HCT116 (cell line): ENCODE results near the gene INTS6L. TPM values are rescaled to one million over a fixed set of nuclear protein-coding genes. Genes with fewer than 3 reads are reported as not detected.

Experiments
- ATAC-seq: fragments of 200-7000 bp; cut with Tn5 transposase; 2 replicates; pipeline ENCODE4 v1.9.1; 2020; ENCODE audit warnings: mild to moderate bottlenecking, moderate library complexity
- BruUV-seq: library from RNA; stranded (reverse); fragments of 400-500 nt; replicated peaks from 2 replicates; lab custom pipeline; 2021; lab: Mats Ljungman, UMichigan
- CTCF ChIA-PET: fragments of 300-600 bp; sonication (Branson Sonifier 250); formaldehyde crosslinking; loops from one replicate; lab custom pipeline; 2021; ENCODE audit warnings: antibody characterized with exemption; lab: Charles Lee
- POLR2A ChIA-PET: fragments of 300-600, 350-600 bp; sonication (Branson Sonifier 250); formaldehyde crosslinking; loops from one replicate; lab custom pipeline; 2021; ENCODE audit warnings: antibody characterized with exemption; lab: Charles Lee
- RAD21 ChIA-PET, 2 experiments: fragments of 300-600 bp; sonication (Branson Sonifier 250); formaldehyde crosslinking; loops; one replicate each; lab custom pipeline; 2023; ENCODE audit warnings: low total read pairs in 2 of 2; ENCODE audit not compliant: uncharacterized antibody in 2 of 2, unreplicated experiment in 2 of 2, low non-redundant PET in 1 of 2; lab: Charles Lee
- DNase-seq: peaks from one replicate; pipeline ENCODE4 v3.0.0-alpha.2; 2010; ENCODE audit warnings: low read depth, low spot score
- H2AFZ ChIP-seq: fragments of 200-600 bp; shearing (Covaris generic), sonication (generic); 2 replicates; pipeline ENCODE4 v1.6.1; 2017; ENCODE audit warnings: low read depth, mixed run types, mixed read lengths, antibody characterized with exemption, low read length; ENCODE audit not compliant: poor library complexity, severe bottlenecking
- H3K27ac ChIP-seq: 2 replicates; pipeline ENCODE4 v1.5.1; 2012; ENCODE audit warnings: low read depth, low read length
- H3K27me3 ChIP-seq: fragments of 200-600 bp; sonication (generic); 2 replicates; pipeline ENCODE4 v1.6.1; 2016; ENCODE audit warnings: mixed run types, low read length, mixed read lengths; ENCODE audit not compliant: insufficient read depth
- H3K36me3 ChIP-seq, 2 experiments: fragments of 200-500 bp in 1 of 2; fragments of 200-600 bp in 1 of 2; sonication (Bioruptor generic) in 1 of 2; sonication (generic) in 1 of 2; 2 replicates each; pipeline versions ENCODE4 v1.5.1 to v1.6.1; 2014 to 2016; ENCODE audit warnings: low read length in 2 of 2, inconsistent platforms in 1 of 2, mixed read lengths in 1 of 2, mixed run types in 1 of 2; ENCODE audit not compliant: insufficient read depth in 2 of 2, control insufficient read depth in 1 of 2
- H3K4me1 ChIP-seq, 2 experiments: fragments of 200-600 bp in 1 of 2; sonication (generic) in 1 of 2; 2 replicates each; pipeline versions ENCODE4 v1.5.1 to v1.6.1; 2012 to 2017; ENCODE audit warnings: low read length in 2 of 2, inconsistent platforms in 1 of 2, mild to moderate bottlenecking in 1 of 2, mixed read lengths in 1 of 2, mixed run types in 1 of 2, moderate library complexity in 1 of 2; ENCODE audit not compliant: insufficient read depth in 2 of 2, control insufficient read depth in 1 of 2
- H3K4me2 ChIP-seq: fragments of 200-600 bp; sonication (generic); 2 replicates; pipeline ENCODE4 v1.6.1; 2017; ENCODE audit warnings: mixed run types, low read length, mixed read lengths
- H3K4me3 ChIP-seq, 2 experiments: fragments of 200-600 bp in 1 of 2; sonication (generic) in 1 of 2; replicated peaks in 1 of 2; 2 replicates each; pipeline ENCODE4 v1.5.1; 2011 to 2016; ENCODE audit warnings: low read length in 2 of 2, control low read depth in 1 of 2, low read depth in 1 of 2, mild to moderate bottlenecking in 1 of 2, mixed read lengths in 1 of 2, mixed run types in 1 of 2
- H3K79me2 ChIP-seq: fragments of 200-600 bp; sonication (generic); 2 replicates; pipeline ENCODE4 v1.6.1; 2017; ENCODE audit warnings: mild to moderate bottlenecking, mixed run types, low read length, moderate library complexity, mixed read lengths; ENCODE audit not compliant: insufficient read depth
- H3K9ac ChIP-seq: fragments of 200-600 bp; sonication (generic); 2 replicates; pipeline ENCODE4 v1.6.1; 2016; ENCODE audit warnings: low read length, mixed read lengths
- H3K9me2 ChIP-seq: fragments of 200-600 bp; sonication (generic), shearing (Covaris generic); 2 replicates; pipeline ENCODE4 v1.6.1; 2017; ENCODE audit warnings: mixed run types, mild to moderate bottlenecking, moderate library complexity; ENCODE audit not compliant: insufficient read depth
- H3K9me3 ChIP-seq, 2 experiments: fragments of 200-500 bp in 1 of 2; fragments of 200-600 bp in 1 of 2; sonication (Bioruptor generic) in 1 of 2; sonication (generic) in 1 of 2; 2 replicates each; pipeline ENCODE4 v1.6.1; 2014 to 2017; ENCODE audit warnings: low read length in 2 of 2, mixed read lengths in 2 of 2, inconsistent platforms in 1 of 2, low read depth in 1 of 2, mild to moderate bottlenecking in 1 of 2, mixed run types in 1 of 2, moderate library complexity in 1 of 2; ENCODE audit not compliant: control insufficient read depth in 1 of 2, insufficient read depth in 1 of 2
- H4K20me1 ChIP-seq: fragments of 200-600 bp; sonication (generic), shearing (Covaris generic); 2 replicates; pipeline ENCODE4 v1.6.1; 2017; ENCODE audit warnings: mixed run types, mild to moderate bottlenecking, moderate library complexity; ENCODE audit not compliant: insufficient read depth
- EGR1 ChIP-seq: IDR thresholded peaks from 2 replicates; pipeline ENCODE4 v1.6.1; 2012; ENCODE audit warnings: low read depth
- ELF1 ChIP-seq: IDR thresholded peaks from 2 replicates; pipeline ENCODE4 v1.6.1; 2012; ENCODE audit warnings: low read depth, borderline replicate concordance
- EZH2 ChIP-seq: fragments of 200-600 bp; sonication (generic); IDR thresholded peaks from 2 replicates; pipeline ENCODE4 v1.6.1; 2017; ENCODE audit warnings: antibody characterized with exemption, mixed run types
- EZH2phosphoT487 ChIP-seq: fragments of 200-600 bp; IDR thresholded peaks from 2 replicates; pipeline ENCODE4 v1.6.1; 2018; ENCODE audit warnings: antibody characterized with exemption, borderline replicate concordance
- FOSL1 ChIP-seq: IDR thresholded peaks from 2 replicates; pipeline ENCODE4 v1.6.1; 2012; ENCODE audit warnings: low read depth
- MAX ChIP-seq: IDR thresholded peaks from 2 replicates; pipeline ENCODE4 v1.6.1; 2012
- POLR2AphosphoS5 ChIP-seq: IDR thresholded peaks from 2 replicates; pipeline ENCODE4 v1.6.1; 2011; ENCODE audit warnings: mild to moderate bottlenecking, low read depth, low read length, moderate library complexity
- RAD21 ChIP-seq: IDR thresholded peaks from 2 replicates; pipeline ENCODE4 v1.6.1; 2012; ENCODE audit warnings: low read depth, mild to moderate bottlenecking
- SP1 ChIP-seq: IDR thresholded peaks from 2 replicates; pipeline ENCODE4 v1.6.1; 2012; ENCODE audit warnings: low read depth
- SRF ChIP-seq: IDR thresholded peaks from 2 replicates; pipeline ENCODE4 v1.6.1; 2012; ENCODE audit warnings: low read depth
- TCF7L2 ChIP-seq: IDR thresholded peaks from 2 replicates; pipeline ENCODE4 v1.7.0; 2011; ENCODE audit warnings: borderline replicate concordance, inconsistent platforms; ENCODE audit not compliant: insufficient read depth, insufficient read length; ENCODE audit errors: extremely low read depth
- YY1 ChIP-seq: IDR thresholded peaks from 2 replicates; pipeline ENCODE4 v1.6.1; 2011; ENCODE audit warnings: low read length, low read depth, moderate library complexity, mild to moderate bottlenecking; ENCODE audit not compliant: insufficient replicate concordance; ENCODE audit errors: extremely low read depth
- ZFX ChIP-seq: fragments of 450-650 bp; IDR thresholded peaks from 2 replicates; pipeline ENCODE4 v1.6.1; 2017
- ZNF274 ChIP-seq: fragments of 200-500 bp; sonication (Bioruptor generic); IDR thresholded peaks from 2 replicates; pipeline ENCODE4 v1.6.1; 2014; ENCODE audit warnings: mild to moderate bottlenecking, low read depth, low read length, inconsistent platforms
- intact Hi-C: fragments of 100-400 bp; cut with micrococcal nuclease; formaldehyde crosslinking; loops from 2 replicates; pipeline ENCODE4 v1.10.0; 2022
- total RNA-seq: library from RNA; stranded (reverse); gene quantifications from one replicate; pipeline ENCODE4 v1.2.1, GENCODE V29; 2021; ENCODE audit not compliant: unreplicated experiment

INTS6L gene
- total RNA-seq, 1 experiment from 2014 or later: 3.6 TPM

- TF ChIP-seq MAX (no peak), FOSL1 (no peak), YY1 (no peak), RAD21 (no peak), POLR2AphosphoS5 (no peak)
- TF ChIP-seq, all 23 proteins: peak for 0
These were observed 2.3 kb upstream of the INTS6L start (continued) for GRCh38 chrX:135518161-135518560.

GRCh38 chrX:135520022-135520552, 373 bp upstream of the INTS6L start:
- peak overlapping the region; percentile 53 to 64; a peak in 3 of 4 replicates for H3K4me3 ChIP-seq
- H3K4me2 ChIP-seq: peak overlapping the region; percentile 84
- ChIA-PET POLR2A (no interaction called here), RAD21 (no interaction called here), CTCF (no interaction called here)
- BruUV-seq: no TSS peak
- ATAC-seq: no peak
- H3K27ac ChIP-seq: no peak overlapping the region
- no peaks in the 10 kb centered on the region for H3K36me3 ChIP-seq
- no peak for TF ChIP-seq SRF
- TF ChIP-seq TCF7L2: no peak
- TF ChIP-seq EZH2phosphoT487: no peak
- no peak for TF ChIP-seq YY1
- no peak for TF ChIP-seq ELF1
- no peak for TF ChIP-seq EGR1
- TF ChIP-seq FOSL1: no peak
- no peak for TF ChIP-seq ZNF274
- TF ChIP-seq SP1: no peak
- no peak for TF ChIP-seq ZFX
- no peak for TF ChIP-seq RAD21
- TF ChIP-seq EZH2: no peak
- TF ChIP-seq, all 23 proteins: peak for 0
- H3K4me1 ChIP-seq: peaks cover 0 to 11% of the 10 kb centered on the region in 2 experiments; a peak in 1 of 4 replicates
- no peaks in the 10 kb centered on the region for H3K79me2 ChIP-seq
- H2AFZ ChIP-seq: peak overlapping the region; percentile 74
- intact Hi-C loops: no loop called here
- DNase-seq: no peak
- H3K9ac ChIP-seq: no peak overlapping the region
- H4K20me1 ChIP-seq: no peaks in the 10 kb centered on the region
- H3K9me3 ChIP-seq: no peaks in the 10 kb centered on the region
- no peaks in the 10 kb centered on the region for H3K9me2 ChIP-seq
- no peaks in the 10 kb centered on the region for H3K27me3 ChIP-seq
